ENCODE data around the gene KIFAP3. TPM values are rescaled to one million over a fixed set of nuclear protein-coding genes. Genes with fewer than 3 reads are reported as not detected.

KIFAP3 gene
- total RNA-seq, 4 donors from 2014 or later, result 9.2 to 24.6 (median 15.5) TPM

DNA sequence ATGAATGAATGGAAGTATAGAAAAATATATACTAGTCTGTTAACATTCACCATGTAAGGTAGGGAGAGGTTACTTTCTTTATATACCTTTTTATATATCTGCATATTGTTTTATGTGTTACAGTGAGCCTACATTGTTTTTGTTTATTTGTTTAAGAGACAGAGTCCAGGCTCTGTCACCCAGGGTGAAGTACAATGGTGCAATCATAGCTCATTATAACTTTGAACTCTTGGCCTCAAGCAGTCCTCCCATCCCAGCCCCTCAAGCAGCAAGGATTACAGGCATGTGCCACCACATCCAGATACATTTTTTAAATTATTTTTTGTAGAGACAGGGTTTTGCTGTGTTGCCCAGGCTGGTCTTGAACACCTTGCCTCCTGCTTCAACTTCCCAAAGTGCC, 173.4 kb downstream of the KIFAP3 start:
- no peak overlapping the region for H3K27ac ChIP-seq
- DNase-seq, result no peak
- TF ChIP-seq, protein P1, sequence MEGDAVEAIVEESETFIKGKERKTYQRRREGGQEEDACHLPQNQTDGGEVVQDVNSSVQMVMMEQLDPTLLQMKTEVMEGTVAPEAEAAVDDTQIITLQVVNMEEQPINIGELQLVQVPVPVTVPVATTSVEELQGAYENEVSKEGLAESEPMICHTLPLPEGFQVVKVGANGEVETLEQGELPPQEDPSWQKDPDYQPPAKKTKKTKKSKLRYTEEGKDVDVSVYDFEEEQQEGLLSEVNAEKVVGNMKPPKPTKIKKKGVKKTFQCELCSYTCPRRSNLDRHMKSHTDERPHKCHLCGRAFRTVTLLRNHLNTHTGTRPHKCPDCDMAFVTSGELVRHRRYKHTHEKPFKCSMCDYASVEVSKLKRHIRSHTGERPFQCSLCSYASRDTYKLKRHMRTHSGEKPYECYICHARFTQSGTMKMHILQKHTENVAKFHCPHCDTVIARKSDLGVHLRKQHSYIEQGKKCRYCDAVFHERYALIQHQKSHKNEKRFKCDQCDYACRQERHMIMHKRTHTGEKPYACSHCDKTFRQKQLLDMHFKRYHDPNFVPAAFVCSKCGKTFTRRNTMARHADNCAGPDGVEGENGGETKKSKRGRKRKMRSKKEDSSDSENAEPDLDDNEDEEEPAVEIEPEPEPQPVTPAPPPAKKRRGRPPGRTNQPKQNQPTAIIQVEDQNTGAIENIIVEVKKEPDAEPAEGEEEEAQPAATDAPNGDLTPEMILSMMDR (IDR thresholded peaks at IDR 0.05), result no peak
- no peak for TF ChIP-seq POLR2A (IDR thresholded peaks at IDR 0.05)
- no peak overlapping the region for H3K4me3 ChIP-seq
- no peaks in the 10 kb centered on the region for H3K36me3 ChIP-seq
- intact Hi-C loops (cut with DNase I), result no loop called here
- H3K9me3 ChIP-seq, result no peaks in the 10 kb centered on the region
- H3K4me1 ChIP-seq, result no peaks in the 10 kb centered on the region
- H3K27me3 ChIP-seq, result peaks cover 0 to 28% (median 0%) of the 10 kb centered on the region in 4 donors

DNA sequence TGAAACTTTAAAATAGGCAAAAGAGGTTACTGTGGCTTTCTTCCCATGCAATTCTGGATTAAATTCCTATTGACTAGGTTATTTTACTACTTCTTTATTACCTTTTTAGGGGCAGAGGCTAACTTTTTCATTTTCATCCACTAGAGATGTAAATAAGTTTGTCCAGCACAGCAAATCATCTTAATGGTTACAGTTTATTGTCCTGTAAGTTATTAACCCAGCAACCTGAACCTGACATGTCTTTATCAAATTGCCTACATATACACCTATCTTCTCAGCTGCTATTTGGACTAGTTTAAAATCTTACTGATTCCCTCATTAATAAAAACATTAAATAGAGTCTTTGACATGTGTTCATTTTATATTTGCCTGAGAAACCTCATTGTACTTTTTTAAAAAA, 173.9 kb downstream of the KIFAP3 start:
- no peak for DNase-seq
- intact Hi-C loops (cut with DNase I), result no loop called here
- TF ChIP-seq POLR2A (IDR thresholded peaks at IDR 0.05), result no peak
- TF ChIP-seq, protein P1 (IDR thresholded peaks at IDR 0.05), result no peak
- no peaks in the 10 kb centered on the region for H3K9me3 ChIP-seq
- H3K27me3 ChIP-seq, result peaks cover 0 to 31% (median 0%) of the 10 kb centered on the region in 4 donors
- H3K4me1 ChIP-seq, result no peaks in the 10 kb centered on the region
- no peak overlapping the region for H3K27ac ChIP-seq
- H3K36me3 ChIP-seq, result no peaks in the 10 kb centered on the region
- no peak overlapping the region for H3K4me3 ChIP-seq

DNA sequence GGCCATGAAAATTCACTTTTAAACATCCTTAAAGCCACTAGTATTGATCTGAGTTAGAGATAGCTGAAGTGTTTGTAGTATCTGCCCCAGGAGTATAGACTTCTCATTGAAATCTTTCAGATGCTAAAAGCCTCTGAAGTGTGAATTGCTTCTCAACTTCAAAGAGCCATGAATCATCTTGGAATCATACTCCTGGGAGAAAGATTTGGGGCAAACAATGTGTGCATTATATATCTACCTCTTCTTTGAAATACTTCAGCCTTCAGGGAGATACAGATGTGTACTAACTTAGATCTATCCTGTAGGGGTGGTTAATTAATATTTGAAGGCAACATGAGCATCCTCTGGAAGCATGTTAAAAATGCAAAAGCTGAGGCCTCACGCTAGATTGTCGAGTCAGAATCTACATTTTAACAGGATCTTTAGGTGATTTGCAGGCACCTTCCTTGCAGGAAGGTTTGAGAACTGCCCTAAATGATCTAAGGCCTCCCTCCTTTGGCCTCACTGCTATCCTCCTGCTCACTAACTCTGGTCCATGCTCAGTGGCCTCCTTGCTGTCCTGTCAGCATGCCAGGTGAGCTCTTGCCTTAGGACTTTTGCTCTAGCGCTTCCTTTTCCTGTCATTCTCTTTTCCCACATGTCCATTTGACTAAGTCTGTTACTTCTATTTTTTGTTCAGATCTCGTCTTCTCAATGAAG, 174.8 kb downstream of the KIFAP3 start:
- intact Hi-C loops (cut with DNase I), result no loop called here
- peaks cover 0 to 1% (median 0%) of the 10 kb centered on the region in 3 donors for H3K4me1 ChIP-seq
- WGBS, 2 donors, result 59 to 65% methylated on average over 4 of the region's 4 CpGs
- peaks cover 0 to 31% (median 0%) of the 10 kb centered on the region in 4 donors for H3K27me3 ChIP-seq
- H3K4me3 ChIP-seq, result no peak overlapping the region
- no peak for TF ChIP-seq POLR2A (IDR thresholded peaks at IDR 0.05)
- TF ChIP-seq, protein P1 (IDR thresholded peaks at IDR 0.05), result no peak
- H3K36me3 ChIP-seq, result no peaks in the 10 kb centered on the region
- H3K9me3 ChIP-seq, result no peaks in the 10 kb centered on the region
- H3K27ac ChIP-seq, result no peak overlapping the region
- no peak for DNase-seq

DNA sequence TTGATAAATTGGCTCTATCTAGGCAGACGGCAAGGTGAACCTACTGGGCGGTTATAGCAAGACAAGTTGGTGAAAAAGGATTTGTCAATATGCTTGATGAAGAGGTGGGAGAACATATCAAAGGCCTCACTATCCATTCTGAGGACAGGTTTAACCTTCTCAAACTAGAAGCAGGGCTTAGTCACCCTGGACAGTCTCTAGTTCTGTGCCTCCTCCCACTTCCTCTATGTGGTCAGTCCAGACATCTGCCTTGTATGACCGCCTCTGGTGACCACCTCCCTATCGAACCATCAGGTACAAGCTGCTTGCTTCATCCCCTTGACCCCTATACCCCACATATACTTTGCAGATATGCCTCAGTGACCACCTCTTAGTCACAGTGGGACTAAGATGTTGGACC, 178.5 kb downstream of the KIFAP3 start:
- TF ChIP-seq POLR2A (IDR thresholded peaks at IDR 0.05), result no peak
- TF ChIP-seq, protein P1 (IDR thresholded peaks at IDR 0.05), result no peak
- DNase-seq, result no peak
- Histone ChIP-seq H3K27ac (no peak overlapping the region), H3K27me3 (peaks cover 0 to 10% (median 0%) of the 10 kb centered on the region in 4 donors), H3K36me3 (no peaks in the 10 kb centered on the region), H3K9me3 (no peaks in the 10 kb centered on the region), H3K4me1 (peaks cover 7 to 24% (median 14%) of the 10 kb centered on the region in 3 donors), H3K4me3 (no peak overlapping the region)
- intact Hi-C loops (cut with DNase I), result no loop called here
- 75 to 83% methylated on average over 3 to 4 of the region's 4 CpGs for WGBS, 2 donors

DNA sequence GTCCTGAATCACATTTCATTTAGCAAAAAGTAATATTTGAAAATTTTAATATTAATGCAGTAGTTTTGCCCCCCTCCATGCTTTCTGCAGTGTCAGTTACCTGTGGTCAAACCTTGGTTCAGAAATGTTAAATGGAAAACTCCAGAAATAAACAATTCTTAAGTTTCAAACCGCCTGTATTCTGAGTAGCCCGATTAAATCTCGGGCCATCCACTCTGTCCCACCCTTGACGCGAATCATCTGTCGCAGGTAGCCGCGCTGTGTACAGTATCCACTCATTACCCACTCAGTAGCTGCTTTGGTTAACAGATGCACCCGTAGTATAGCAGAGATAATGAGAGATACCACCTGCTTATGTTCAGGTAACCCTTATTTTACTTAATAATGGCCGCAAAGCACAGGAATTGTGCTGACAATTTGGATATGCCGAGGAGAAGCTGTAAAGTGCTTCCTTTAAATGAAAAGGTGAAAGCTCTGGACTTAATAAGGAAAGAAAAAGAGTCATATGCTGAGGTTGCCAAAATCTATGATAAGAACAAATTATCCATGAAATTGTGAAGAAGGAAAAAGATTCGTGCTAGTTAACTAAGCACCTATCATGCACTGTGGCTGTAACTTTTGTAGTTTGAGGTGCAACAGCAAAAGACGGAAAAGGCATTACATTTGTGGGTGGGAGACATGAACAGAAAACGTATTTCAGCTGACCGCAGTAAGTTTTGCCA, 179.9 kb downstream of the KIFAP3 start:
- no peaks in the 10 kb centered on the region for H3K9me3 ChIP-seq
- intact Hi-C loops (cut with DNase I), result no loop called here
- no peak for TF ChIP-seq POLR2A (IDR thresholded peaks at IDR 0.05)
- TF ChIP-seq, protein P1 (IDR thresholded peaks at IDR 0.05), result no peak
- H3K4me3 ChIP-seq, result peak overlapping the region; percentile 76 to 97 (median 90)
- peak overlapping the region; percentile 97 to 99 (median 99) for H3K27ac ChIP-seq
- H3K27me3 ChIP-seq, result peaks cover 0 to 9% (median 0%) of the 10 kb centered on the region in 4 donors
- H3K4me1 ChIP-seq, result peaks cover 12 to 37% (median 18%) of the 10 kb centered on the region in 3 donors
- 34 to 39% methylated on average over 15 of the region's 15 CpGs for WGBS, 2 donors
- DNase-seq, result no peak
- no peaks in the 10 kb centered on the region for H3K36me3 ChIP-seq

All from esophagus squamous epithelium (tissue), 5 donors.